Muscle of leg (tissue), 11 donors: ENCODE data around the gene COLEC12. TPM values are rescaled to one million over a fixed set of nuclear protein-coding genes. Genes with fewer than 3 reads are reported as not detected.

Experiments used
- DNase-seq: peaks from one replicate; pipeline ENCODE4 v3.0.0; 2013
- H3K27ac ChIP-seq: one replicate; pipeline ENCODE4 v1.5.1; 2013; ENCODE audit warnings: mild to moderate bottlenecking, low read length, control low read depth
- H3K27me3 ChIP-seq: one replicate; pipeline ENCODE4 v1.6.1; 2013; ENCODE audit warnings: low read length; ENCODE audit not compliant: control insufficient read depth, insufficient read depth
- H3K36me3 ChIP-seq: one replicate; pipeline ENCODE4 v1.6.1; 2013; ENCODE audit warnings: low read length; ENCODE audit not compliant: control insufficient read depth, insufficient read depth
- H3K4me1 ChIP-seq: one replicate; pipeline ENCODE4 v1.6.1; 2013; ENCODE audit warnings: low read length; ENCODE audit not compliant: control insufficient read depth, insufficient read depth
- H3K4me3 ChIP-seq: one replicate; pipeline ENCODE4 v1.5.1; 2013; ENCODE audit warnings: low read length, control low read depth
- H3K9me3 ChIP-seq: replicated peaks from 2 replicates; pipeline ENCODE4 v1.6.1; 2013; ENCODE audit warnings: low read depth, low read length; ENCODE audit not compliant: control insufficient read depth
- WGBS: methylation state at CpG from one replicate; pipeline ENCODE4 v1.1.5; 2013; ENCODE audit warnings: missing lambda C conversion rate; ENCODE audit not compliant: insufficient coverage; 5-methylcytosine and 5-hydroxymethylcytosine counted together
- polyA plus RNA-seq, 8 donors: library from polyadenylated mRNA; unstranded; fragments of 120-200 nt; gene quantifications; one replicate each; pipeline versions ENCODE4 v1.2.1 to v1.2.3, GENCODE V29; 2013; ENCODE audit warnings: inconsistent platforms in 1 of 8, low replicate concordance in 1 of 8; ENCODE audit not compliant: insufficient read length in 8 of 8, insufficient read depth in 1 of 8
- total RNA-seq: library from RNA; stranded (reverse); fragments of 120-200 nt; gene quantifications from one replicate; pipeline ENCODE4 v1.2.4, GENCODE V29; 2013

Gene COLEC12
- total and polyA plus RNA-seq, 9 donors = 41.1 to 83.6 (median 59.9) TPM

DNA sequence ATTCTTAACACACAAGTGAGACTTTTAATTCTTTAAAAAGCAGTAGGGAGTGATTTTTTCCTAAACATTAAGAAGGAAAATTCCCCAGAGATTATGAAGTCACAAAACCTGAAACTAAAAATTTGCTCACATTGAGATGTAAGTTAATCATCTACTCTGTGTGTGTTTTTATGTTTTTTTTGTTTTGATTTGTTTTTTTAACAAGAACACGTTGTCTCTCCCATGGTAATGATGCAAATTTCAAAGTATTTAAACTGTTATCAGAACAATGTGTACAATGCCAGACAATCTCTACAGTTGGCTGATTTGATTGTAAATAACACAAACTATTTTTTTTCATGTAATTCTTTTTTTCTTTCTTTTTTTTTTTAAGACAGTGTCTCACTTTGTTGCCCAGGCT is 71.5 kb downstream of the COLEC12 start:
- Histone ChIP-seq H3K4me1 (peaks cover 23% of the 10 kb centered on the region), H3K9me3 (no peaks in the 10 kb centered on the region), H3K27me3 (no peaks in the 10 kb centered on the region), H3K36me3 (peaks cover 2% of the 10 kb centered on the region), H3K27ac (no peak overlapping the region), H3K4me3 (no peak overlapping the region)
- DNase-seq = peak; percentile 49
- WGBS = no CpG with 5 or more reads among the region's 1 CpG

DNA sequence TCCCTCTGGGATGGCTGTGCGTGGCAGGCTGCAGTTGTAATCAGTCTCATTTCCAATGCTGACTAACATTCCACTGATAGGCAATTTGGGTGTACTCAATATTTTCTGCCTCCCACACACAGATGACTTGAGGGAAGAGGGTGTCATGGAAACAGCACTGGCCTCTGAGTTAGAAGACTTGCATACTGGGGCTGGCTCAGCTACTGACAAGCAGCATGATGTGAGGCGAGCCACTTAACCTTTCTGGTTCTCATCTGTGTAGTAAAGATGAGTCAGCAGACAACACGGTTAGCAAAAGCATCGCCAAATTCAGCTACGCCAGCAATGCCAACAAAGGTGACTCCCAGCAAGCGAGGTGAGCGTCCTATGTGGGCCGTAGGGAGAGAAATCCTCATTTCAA is 73.5 kb downstream of the COLEC12 start:
- H3K9me3 ChIP-seq = no peaks in the 10 kb centered on the region
- H3K4me1 ChIP-seq = peaks cover 16% of the 10 kb centered on the region
- no peaks in the 10 kb centered on the region for H3K27me3 ChIP-seq
- no peak overlapping the region for H3K4me3 ChIP-seq
- H3K27ac ChIP-seq = no peak overlapping the region
- DNase-seq = peak; percentile 48
- peaks cover 2% of the 10 kb centered on the region for H3K36me3 ChIP-seq
- WGBS = 82% methylated on average over 7 of the region's 8 CpGs

DNA sequence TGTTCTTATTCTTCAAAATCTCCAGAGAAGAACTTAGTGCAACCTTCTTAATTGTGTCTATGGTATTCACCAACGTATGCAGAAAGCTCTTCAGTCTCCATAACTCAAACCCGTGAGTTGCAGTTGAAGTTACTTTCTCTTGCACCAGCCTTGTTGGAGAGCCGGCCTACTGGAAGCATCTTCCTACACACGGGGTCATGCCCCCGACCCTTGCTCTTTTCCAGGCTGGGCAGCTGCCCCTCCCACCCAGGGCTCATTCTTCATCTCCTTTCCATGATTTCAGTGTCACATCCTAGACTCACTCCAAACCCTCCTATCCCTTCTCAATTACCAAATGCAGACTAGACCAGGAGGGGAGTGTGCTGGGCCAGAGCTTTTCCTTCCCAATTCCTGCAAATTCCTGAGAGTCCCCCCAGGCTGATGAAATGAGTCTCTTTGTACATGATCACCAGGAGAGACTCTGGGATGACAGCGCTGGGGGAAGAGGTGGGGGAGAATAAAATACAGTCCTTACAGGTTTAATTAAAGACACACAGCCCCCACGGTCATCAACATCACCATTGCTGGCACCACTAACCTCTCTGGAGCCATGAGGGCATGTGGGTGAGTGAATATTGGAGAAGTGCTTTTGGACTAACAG is 75.3 kb downstream of the COLEC12 start:
- 74% methylated on average over 5 of the region's 7 CpGs for whole genome bisulfite sequencing
- Histone ChIP-seq H3K36me3 (peaks cover 2% of the 10 kb centered on the region), H3K4me3 (no peak overlapping the region), H3K27me3 (no peaks in the 10 kb centered on the region), H3K27ac (peak overlapping the region; percentile 84), H3K9me3 (no peaks in the 10 kb centered on the region), H3K4me1 (peaks cover 18% of the 10 kb centered on the region)
- no peak for DNase-seq

DNA sequence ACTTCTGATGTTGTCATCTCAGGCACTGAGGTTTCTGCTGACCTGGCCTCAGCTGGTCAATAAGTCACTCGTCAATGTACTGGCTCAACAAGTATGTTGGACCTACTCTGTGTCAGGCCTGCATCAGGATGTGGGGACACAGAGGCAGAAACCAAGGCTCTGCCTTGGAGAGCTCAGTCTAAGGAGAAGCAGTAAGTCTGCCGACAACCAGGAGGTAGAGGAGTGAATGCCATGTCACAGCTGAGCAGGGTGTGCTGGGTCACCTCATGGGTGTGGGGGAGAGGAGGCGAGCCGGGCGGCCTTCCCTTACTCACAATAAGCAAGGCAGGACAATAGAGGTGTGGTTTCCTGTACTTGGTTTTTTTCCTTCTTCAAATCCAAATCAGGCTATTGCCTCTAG is 75.8 kb downstream of the COLEC12 start:
- no peaks in the 10 kb centered on the region for H3K27me3 ChIP-seq
- H3K4me3 ChIP-seq = no peak overlapping the region
- H3K4me1 ChIP-seq = peaks cover 18% of the 10 kb centered on the region
- peak; percentile 38 for DNase-seq
- peaks cover 1% of the 10 kb centered on the region for H3K36me3 ChIP-seq
- no peaks in the 10 kb centered on the region for H3K9me3 ChIP-seq
- peak overlapping the region; percentile 84 for H3K27ac ChIP-seq
- WGBS = 60% methylated on average over 1 of the region's 5 CpGs

DNA sequence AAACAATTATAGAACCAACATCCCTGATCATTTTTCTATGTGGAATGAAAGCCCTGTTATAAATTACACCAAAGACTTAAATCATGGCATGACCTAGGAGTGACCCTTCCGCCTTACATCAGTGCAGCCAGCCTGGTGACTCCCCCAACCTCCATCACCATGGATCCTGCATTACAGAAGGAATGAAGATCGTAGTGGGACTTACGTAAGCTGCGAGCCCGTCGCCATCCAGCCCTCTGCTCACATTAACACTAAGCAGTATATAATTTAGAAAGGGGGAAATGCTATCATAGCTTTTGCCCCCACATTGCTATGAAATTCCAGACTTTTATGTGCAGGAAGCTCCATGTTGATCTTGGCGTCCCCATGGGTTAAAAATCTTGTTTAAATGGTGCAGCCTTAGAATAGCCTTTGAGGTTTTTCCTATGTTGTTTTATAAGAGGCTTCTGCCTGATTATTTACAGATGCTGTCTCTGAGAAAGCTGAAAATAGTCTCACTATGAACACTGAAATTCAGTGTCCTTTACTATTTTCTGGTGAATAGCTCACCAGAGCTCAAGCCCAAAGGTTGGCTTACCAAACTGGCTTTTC is 76.3 kb downstream of the COLEC12 start:
- Histone ChIP-seq H3K4me1 (peaks cover 18% of the 10 kb centered on the region), H3K27ac (peak overlapping the region; percentile 84), H3K9me3 (no peaks in the 10 kb centered on the region), H3K36me3 (no peaks in the 10 kb centered on the region), H3K27me3 (no peaks in the 10 kb centered on the region), H3K4me3 (no peak overlapping the region)
- no CpG with 5 or more reads among the region's 7 CpGs for WGBS
- peak; percentile 90 for DNase-seq

DNA sequence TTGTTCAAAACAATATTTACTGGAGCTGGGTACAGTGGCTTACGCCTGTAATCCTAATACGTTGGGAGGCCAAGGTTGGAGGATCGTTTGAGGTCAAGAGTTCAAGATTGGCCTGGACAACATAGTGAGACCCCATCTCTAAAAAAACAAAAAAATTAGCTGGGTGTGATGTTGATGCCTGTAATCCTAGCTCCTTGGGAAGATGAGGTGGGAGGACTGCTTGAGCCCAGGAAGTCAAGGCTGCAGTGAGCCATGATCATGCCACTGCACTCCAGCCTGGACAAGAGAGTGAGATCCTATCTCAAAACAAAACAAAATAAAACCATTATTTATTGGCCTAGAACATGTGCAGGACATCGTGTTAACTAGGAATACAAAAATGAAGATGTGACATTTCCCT is 77.5 kb downstream of the COLEC12 start:
- no peak overlapping the region for H3K4me3 ChIP-seq
- H3K4me1 ChIP-seq = peaks cover 18% of the 10 kb centered on the region
- H3K36me3 ChIP-seq = no peaks in the 10 kb centered on the region
- WGBS = no CpG with 5 or more reads among the region's 4 CpGs
- no peaks in the 10 kb centered on the region for H3K9me3 ChIP-seq
- DNase-seq = no peak
- H3K27ac ChIP-seq = no peak overlapping the region
- H3K27me3 ChIP-seq = no peaks in the 10 kb centered on the region

DNA sequence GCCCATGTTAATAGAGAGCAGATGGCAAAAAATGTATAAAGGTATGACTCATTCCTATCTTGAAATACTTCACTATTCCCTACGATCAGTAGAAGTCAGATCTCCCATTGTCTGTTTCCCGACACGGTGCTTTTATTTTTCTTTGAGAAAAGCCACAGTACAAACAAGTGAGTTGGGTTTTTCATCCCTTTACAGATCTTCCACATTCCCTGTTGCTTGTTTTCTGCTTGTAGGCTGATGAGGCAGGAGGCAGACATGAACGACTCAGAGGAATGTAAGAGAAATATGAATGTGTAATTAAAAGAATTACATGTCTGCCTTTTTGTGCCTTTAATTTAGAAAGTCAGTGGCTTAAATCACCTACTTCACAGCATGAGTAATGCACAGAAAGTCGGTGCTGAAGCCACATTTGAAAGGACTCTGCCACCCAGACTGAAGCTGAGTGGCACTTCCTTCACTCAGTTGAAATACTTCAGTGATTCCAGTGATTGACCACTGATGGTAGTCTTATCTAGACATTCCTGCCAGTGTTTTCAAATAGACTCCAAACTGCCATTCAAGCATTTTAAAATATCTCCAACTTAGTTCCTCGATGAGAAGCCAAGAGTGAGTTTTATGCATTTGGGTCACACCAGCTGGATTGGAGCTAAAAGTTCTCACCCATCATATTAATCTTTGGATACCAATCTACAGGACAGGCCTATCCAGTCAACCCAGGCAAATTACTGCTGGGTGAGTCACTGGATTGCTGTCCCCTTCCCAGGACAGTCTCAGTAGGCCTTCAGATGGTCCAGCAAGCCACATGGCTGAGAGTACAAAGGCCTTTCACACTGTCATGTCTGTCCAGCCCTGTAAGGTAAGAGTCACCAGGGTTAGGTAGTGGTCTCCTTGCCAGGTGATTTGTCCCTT is 79.0 kb downstream of the COLEC12 start:
- no peak overlapping the region for H3K27ac ChIP-seq
- peaks cover 24% of the 10 kb centered on the region for H3K4me1 ChIP-seq
- no peak overlapping the region for H3K4me3 ChIP-seq
- H3K9me3 ChIP-seq = no peaks in the 10 kb centered on the region
- 67% methylated on average over 2 of the region's 6 CpGs for WGBS
- no peak for DNase-seq
- no peaks in the 10 kb centered on the region for H3K36me3 ChIP-seq
- H3K27me3 ChIP-seq = no peaks in the 10 kb centered on the region

DNA sequence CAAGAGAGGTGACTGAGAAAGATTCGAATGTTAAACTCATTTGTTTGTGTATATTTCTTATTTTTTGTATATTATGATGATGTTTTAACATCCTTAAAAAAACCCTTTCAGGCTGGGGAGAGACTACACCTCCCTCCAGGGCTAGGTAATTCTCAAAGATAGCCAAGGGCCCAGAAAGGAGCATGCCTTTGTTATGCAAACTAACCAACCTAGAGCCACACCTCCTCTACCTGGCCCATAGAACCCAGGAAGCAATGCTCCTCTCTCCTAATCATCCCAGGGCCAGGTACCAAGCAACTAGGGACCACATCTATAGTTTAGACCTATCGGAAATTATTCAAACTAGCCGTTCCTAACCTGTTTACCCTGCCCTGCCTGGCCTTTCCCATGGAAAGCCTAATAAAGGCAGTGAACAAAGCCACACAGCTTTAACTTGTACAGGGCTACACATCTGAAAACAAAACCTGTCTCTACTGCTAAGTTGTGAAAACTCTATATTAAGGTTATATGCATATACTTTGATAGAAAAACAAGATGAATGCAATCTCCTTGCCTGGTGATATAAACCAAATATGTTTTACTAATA is 79.7 kb downstream of the COLEC12 start:
- Histone ChIP-seq H3K9me3 (no peaks in the 10 kb centered on the region), H3K4me3 (no peak overlapping the region), H3K4me1 (peaks cover 24% of the 10 kb centered on the region), H3K27ac (no peak overlapping the region), H3K27me3 (no peaks in the 10 kb centered on the region), H3K36me3 (no peaks in the 10 kb centered on the region)
- WGBS = no CpG with 5 or more reads among the region's 3 CpGs
- DNase-seq = no peak

DNA sequence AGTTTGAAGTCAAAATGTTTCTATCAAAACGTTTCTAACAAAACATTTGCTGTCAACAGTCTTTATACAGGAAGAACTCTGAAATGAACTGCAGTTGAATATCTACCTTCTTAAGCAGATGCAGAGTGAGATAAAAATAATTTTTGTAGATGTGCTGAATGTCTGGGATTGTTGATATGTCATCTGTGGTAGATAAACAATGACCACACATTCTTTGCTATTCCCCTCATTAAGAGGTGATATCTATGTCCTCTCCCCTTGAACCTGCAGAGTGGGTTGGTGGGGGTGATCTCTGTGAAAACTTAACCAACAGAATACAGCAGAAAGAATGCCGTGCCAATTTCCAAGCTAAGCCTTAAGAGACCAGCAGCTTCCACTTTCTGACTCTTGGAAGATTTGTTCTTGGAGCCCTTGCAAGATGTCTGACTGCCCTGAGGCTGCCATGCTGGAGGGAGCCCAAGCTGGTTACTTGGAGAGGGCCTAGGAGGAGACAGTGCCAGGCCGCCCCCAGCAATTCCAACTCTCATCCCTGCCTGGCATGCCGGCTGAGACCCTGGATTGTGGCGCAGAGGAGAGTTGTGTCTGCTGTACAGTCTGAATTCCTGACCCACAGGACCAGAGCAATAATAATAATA is 80.8 kb downstream of the COLEC12 start:
- Histone ChIP-seq H3K27ac (no peak overlapping the region), H3K36me3 (no peaks in the 10 kb centered on the region), H3K27me3 (no peaks in the 10 kb centered on the region), H3K4me3 (no peak overlapping the region), H3K9me3 (no peaks in the 10 kb centered on the region), H3K4me1 (peaks cover 15% of the 10 kb centered on the region)
- 83% methylated on average over 1 of the region's 5 CpGs for WGBS
- DNase-seq = no peak
